ENCODE data around the gene WRAP73. TPM values are rescaled to one million over a fixed set of nuclear protein-coding genes. Genes with fewer than 3 reads are reported as not detected.

Gene WRAP73
- total and polyA plus RNA-seq, 3 experiments from 2014 or later, result 26.1 to 33.8 (median 30.7) TPM

DNA sequence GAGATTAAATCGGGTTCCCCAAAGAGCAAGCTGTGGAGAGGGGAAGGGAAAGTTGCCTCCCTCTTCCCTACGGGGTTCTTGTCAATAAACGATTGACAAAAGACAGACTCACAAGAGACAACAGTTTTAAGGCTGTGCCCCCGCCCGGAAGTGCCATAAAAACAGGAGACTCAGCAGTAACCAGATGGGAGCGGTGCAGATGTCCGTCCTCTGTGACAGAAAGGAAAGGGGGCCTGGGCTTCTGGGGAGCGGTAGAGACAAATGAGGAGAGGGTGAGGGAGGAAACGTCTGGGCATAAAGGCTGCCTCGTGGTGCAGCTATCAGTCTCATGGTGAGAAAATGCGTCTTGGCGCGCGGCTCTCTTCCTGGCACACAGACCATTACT, 8.3 kb upstream of the WRAP73 start:
- Mint-ChIP-seq H3K9me3 (peaks cover 0 to 2% (median 0%) of the 10 kb centered on the region in 5 donors), H3K27ac (no peak overlapping the region), H3K4me1 (peaks cover 0 to 2% (median 0%) of the 10 kb centered on the region in 3 donors), H3K27me3 (peaks cover 26 to 64% of the 10 kb centered on the region in 2 donors), H3K4me3 (no peak overlapping the region), H3K36me3 (peaks cover 0 to 2% (median 0%) of the 10 kb centered on the region in 3 donors)
- POLR2A ChIA-PET, result no interaction called here
- CTCF ChIA-PET, result no interaction called here
- Histone ChIP-seq H3K27me3 (ENCODE audit: insufficient read depth, low read length, poor library complexity, severe bottlenecking) (peaks cover 5% of the 10 kb centered on the region), H3K9me3 (ENCODE audit: low read length) (no peaks in the 10 kb centered on the region), H3K4me3 (ENCODE audit: low read length) (no peak overlapping the region), H3K27ac (ENCODE audit: low read depth, low read length) (no peak overlapping the region), H3K36me3 (ENCODE audit: insufficient read depth, low read length) (no peaks in the 10 kb centered on the region), H3K4me1 (ENCODE audit: insufficient read depth, low read length) (no peaks in the 10 kb centered on the region)
- DNase-seq, result no peak

DNA sequence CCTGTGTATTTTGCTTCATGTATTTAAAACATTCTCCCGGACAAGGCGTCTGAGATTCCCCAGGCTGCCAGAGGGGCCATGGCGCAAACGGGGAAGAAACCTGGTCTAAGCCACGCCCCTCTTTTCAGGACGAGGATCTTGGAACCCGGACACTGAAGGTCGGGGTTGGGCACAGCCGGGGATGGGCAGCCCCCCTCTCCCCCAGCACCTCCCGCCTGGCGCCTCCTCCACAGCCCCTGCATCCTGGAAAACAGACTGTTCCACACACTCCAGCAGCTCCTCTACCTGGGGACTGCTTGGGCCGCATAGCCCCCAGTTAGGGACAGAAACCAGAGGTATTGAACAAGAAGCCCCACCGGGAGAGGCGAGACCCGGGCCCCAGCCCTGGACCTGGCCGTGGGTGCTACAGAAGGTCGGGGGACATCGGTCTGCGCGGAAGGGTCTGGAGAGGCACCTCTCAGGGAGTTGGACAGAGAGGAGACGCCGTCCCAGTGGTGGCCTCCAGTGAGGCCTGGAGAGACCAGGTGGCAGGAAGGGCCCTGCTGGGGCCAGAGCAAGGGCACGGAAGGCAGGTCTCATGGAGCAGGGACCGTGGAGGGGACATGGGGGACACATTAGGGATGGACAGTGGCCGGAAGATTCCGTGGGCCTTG, 7.8 kb upstream of the WRAP73 start:
- Mint-ChIP-seq H3K36me3 (peaks cover 0 to 2% (median 0%) of the 10 kb centered on the region in 3 donors), H3K9me3 (peaks cover 0 to 2% (median 0%) of the 10 kb centered on the region in 5 donors), H3K27me3 (peaks cover 27 to 62% of the 10 kb centered on the region in 2 donors)

GRCh38 chr1:3657096-3657475, 7.2 kb upstream of the WRAP73 start:
- Mint-ChIP-seq H3K27ac (peak overlapping the region in 1 of 8 donors; percentile 75), H3K27me3 (peaks cover 25 to 57% of the 10 kb centered on the region in 2 donors), H3K9me3 (peaks cover 0 to 2% (median 0%) of the 10 kb centered on the region in 5 donors), H3K4me1 (peaks cover 0 to 3% (median 0%) of the 10 kb centered on the region in 3 donors), H3K4me3 (no peak overlapping the region), H3K36me3 (peaks cover 0 to 2% (median 0%) of the 10 kb centered on the region in 3 donors)
- H3K4me3 ChIP-seq (ENCODE audit: low read length), result no peak overlapping the region
- H3K27ac ChIP-seq (ENCODE audit: low read depth, low read length), result no peak overlapping the region
- H3K4me1 ChIP-seq (ENCODE audit: insufficient read depth, low read length), result no peaks in the 10 kb centered on the region
- H3K9me3 ChIP-seq (ENCODE audit: low read length), result no peaks in the 10 kb centered on the region
- H3K27me3 ChIP-seq (ENCODE audit: insufficient read depth, low read length, poor library complexity, severe bottlenecking), result peaks cover 6% of the 10 kb centered on the region
- no peak for DNase-seq
- ChIA-PET CTCF (no interaction called here), POLR2A (no interaction called here)
- no peaks in the 10 kb centered on the region for H3K36me3 ChIP-seq (ENCODE audit: insufficient read depth, low read length)

More for the DNA sequence above, 7.8 kb upstream of the WRAP73 start:
- no peak overlapping the region for H3K4me3 ChIP-seq (ENCODE audit: low read length)
- no peak overlapping the region for H3K27ac ChIP-seq (ENCODE audit: low read depth, low read length)
- Mint-ChIP-seq H3K4me1 (peaks cover 0 to 3% (median 0%) of the 10 kb centered on the region in 3 donors), H3K4me3 (no peak overlapping the region), H3K27ac (no peak overlapping the region)
- H3K36me3 ChIP-seq (ENCODE audit: insufficient read depth, low read length), result no peaks in the 10 kb centered on the region
- H3K9me3 ChIP-seq (ENCODE audit: low read length), result no peaks in the 10 kb centered on the region
- ChIA-PET CTCF (no interaction called here), POLR2A (no interaction called here)
- DNase-seq, result no peak
- H3K4me1 ChIP-seq (ENCODE audit: insufficient read depth, low read length), result no peaks in the 10 kb centered on the region
- H3K27me3 ChIP-seq (ENCODE audit: insufficient read depth, low read length, poor library complexity, severe bottlenecking), result peaks cover 6% of the 10 kb centered on the region

GRCh38 chr1:3656450-3657095, 6.7 kb upstream of the WRAP73 start:
- Mint-ChIP-seq H3K36me3 (peaks cover 0 to 2% (median 0%) of the 10 kb centered on the region in 3 donors), H3K27ac (peak overlapping the region in 1 of 8 donors; percentile 75), H3K9me3 (peaks cover 0 to 2% (median 0%) of the 10 kb centered on the region in 5 donors), H3K4me3 (no peak overlapping the region), H3K4me1 (peaks cover 0 to 3% (median 0%) of the 10 kb centered on the region in 3 donors), H3K27me3 (peaks cover 25 to 56% of the 10 kb centered on the region in 2 donors)
- H3K4me1 ChIP-seq (ENCODE audit: insufficient read depth, low read length), result peaks cover 3% of the 10 kb centered on the region
- peaks cover 7% of the 10 kb centered on the region for H3K27me3 ChIP-seq (ENCODE audit: insufficient read depth, low read length, poor library complexity, severe bottlenecking)
- H3K36me3 ChIP-seq (ENCODE audit: insufficient read depth, low read length), result no peaks in the 10 kb centered on the region
- H3K9me3 ChIP-seq (ENCODE audit: low read length), result no peaks in the 10 kb centered on the region
- ChIA-PET POLR2A (no interaction called here), CTCF (no interaction called here)
- H3K4me3 ChIP-seq (ENCODE audit: low read length), result no peak overlapping the region
- DNase-seq, result no peak
- no peak overlapping the region for H3K27ac ChIP-seq (ENCODE audit: low read depth, low read length)

- H3K36me3 Mint-ChIP-seq, result peaks cover 0 to 2% (median 0%) of the 10 kb centered on the region in 3 donors
- peaks cover 6 to 19% (median 12%) of the 10 kb centered on the region in 3 donors for H3K4me1 Mint-ChIP-seq
- peaks cover 20% of the 10 kb centered on the region for H3K27me3 ChIP-seq (ENCODE audit: insufficient read depth, low read length, poor library complexity, severe bottlenecking)
- DNase-seq, result no peak
- H3K27ac ChIP-seq (ENCODE audit: low read depth, low read length), result no peak overlapping the region
- peaks cover 0 to 2% (median 0%) of the 10 kb centered on the region in 5 donors for H3K9me3 Mint-ChIP-seq
- peak overlapping the region in 1 of 8 donors; percentile 19 for H3K27ac Mint-ChIP-seq
- CTCF ChIA-PET, result interaction anchor here (1.0 kb wide), 1 partner anchor 39 kb away, joined by 3 read pairs; no protein-coding TSS in a partner anchor
- peaks cover 32 to 64% of the 10 kb centered on the region in 2 donors for H3K27me3 Mint-ChIP-seq
- H3K4me3 Mint-ChIP-seq, result no peak overlapping the region
- no peaks in the 10 kb centered on the region for H3K9me3 ChIP-seq (ENCODE audit: low read length)
- no peak overlapping the region for H3K4me3 ChIP-seq (ENCODE audit: low read length)
- H3K4me1 ChIP-seq (ENCODE audit: insufficient read depth, low read length), result peaks cover 19% of the 10 kb centered on the region
- no peaks in the 10 kb centered on the region for H3K36me3 ChIP-seq (ENCODE audit: insufficient read depth, low read length)
- POLR2A ChIA-PET, result no interaction called here
These were observed 4.8 kb upstream of the WRAP73 start for GRCh38 chr1:3654549-3655281.

- Histone ChIP-seq H3K9me3 (ENCODE audit: low read length) (no peaks in the 10 kb centered on the region), H3K4me3 (ENCODE audit: low read length) (no peak overlapping the region), H3K27ac (ENCODE audit: low read depth, low read length) (no peak overlapping the region), H3K4me1 (ENCODE audit: insufficient read depth, low read length) (peaks cover 31% of the 10 kb centered on the region), H3K36me3 (ENCODE audit: insufficient read depth, low read length) (no peaks in the 10 kb centered on the region), H3K27me3 (ENCODE audit: insufficient read depth, low read length, poor library complexity, severe bottlenecking) (peaks cover 20% of the 10 kb centered on the region)
- ChIA-PET POLR2A (no interaction called here), CTCF (interaction anchor here (0.8 kb wide), 1 partner anchor 31 kb away, joined by 3 read pairs; no protein-coding TSS in a partner anchor)
- peaks cover 0 to 6% (median 2%) of the 10 kb centered on the region in 3 donors for H3K36me3 Mint-ChIP-seq
- H3K27me3 Mint-ChIP-seq, result peaks cover 27 to 55% of the 10 kb centered on the region in 2 donors
- no peak for DNase-seq
- H3K9me3 Mint-ChIP-seq, result peaks cover 0 to 2% (median 0%) of the 10 kb centered on the region in 5 donors
- peak overlapping the region in 1 of 8 donors; percentile 23 for H3K27ac Mint-ChIP-seq
- peak overlapping the region in 5 of 7 donors; percentile 25 to 76 (median 46) for H3K4me3 Mint-ChIP-seq
- H3K4me1 Mint-ChIP-seq, result peaks cover 17 to 30% (median 23%) of the 10 kb centered on the region in 3 donors
These were observed 3.3 kb upstream of the WRAP73 start for GRCh38 chr1:3653286-3653618.

- Mint-ChIP-seq H3K27ac (peak overlapping the region in 1 of 8 donors; percentile 23), H3K27me3 (peaks cover 27 to 50% of the 10 kb centered on the region in 2 donors), H3K4me1 (peaks cover 22 to 36% (median 29%) of the 10 kb centered on the region in 3 donors), H3K4me3 (peak overlapping the region in 5 of 7 donors; percentile 25 to 76 (median 46)), H3K9me3 (peaks cover 0 to 2% (median 0%) of the 10 kb centered on the region in 5 donors), H3K36me3 (peaks cover 0 to 10% (median 4%) of the 10 kb centered on the region in 3 donors)
- Histone ChIP-seq H3K4me1 (ENCODE audit: insufficient read depth, low read length) (peaks cover 32% of the 10 kb centered on the region), H3K9me3 (ENCODE audit: low read length) (no peaks in the 10 kb centered on the region), H3K4me3 (ENCODE audit: low read length) (no peak overlapping the region), H3K36me3 (ENCODE audit: insufficient read depth, low read length) (no peaks in the 10 kb centered on the region), H3K27ac (ENCODE audit: low read depth, low read length) (no peak overlapping the region), H3K27me3 (ENCODE audit: insufficient read depth, low read length, poor library complexity, severe bottlenecking) (peaks cover 20% of the 10 kb centered on the region)
- DNase-seq, result no peak
- POLR2A ChIA-PET, result no interaction called here
- CTCF ChIA-PET, result interaction anchor here (0.8 kb wide), 1 partner anchor 31 kb away, joined by 3 read pairs; no protein-coding TSS in a partner anchor
These were observed 2.8 kb upstream of the WRAP73 start for GRCh38 chr1:3652548-3653285.
